Measurements from ENCODE around the gene ASB9. TPM values are rescaled to one million over a fixed set of nuclear protein-coding genes. Genes with fewer than 3 reads are reported as not detected.

The ASB9 gene, protein sequence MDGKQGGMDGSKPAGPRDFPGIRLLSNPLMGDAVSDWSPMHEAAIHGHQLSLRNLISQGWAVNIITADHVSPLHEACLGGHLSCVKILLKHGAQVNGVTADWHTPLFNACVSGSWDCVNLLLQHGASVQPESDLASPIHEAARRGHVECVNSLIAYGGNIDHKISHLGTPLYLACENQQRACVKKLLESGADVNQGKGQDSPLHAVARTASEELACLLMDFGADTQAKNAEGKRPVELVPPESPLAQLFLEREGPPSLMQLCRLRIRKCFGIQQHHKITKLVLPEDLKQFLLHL
- total RNA-seq (2014; rRNA removed; shearing (Covaris generic)) = 0.97 TPM in 1 of 2 replicates, not detected in the other
- polyA plus RNA-seq (2016; fragmentation: Nextera tagmentation; extraction: Ambion mirVana) = 0.43 TPM in 1 of 2 replicates, not detected in the other

DNA sequence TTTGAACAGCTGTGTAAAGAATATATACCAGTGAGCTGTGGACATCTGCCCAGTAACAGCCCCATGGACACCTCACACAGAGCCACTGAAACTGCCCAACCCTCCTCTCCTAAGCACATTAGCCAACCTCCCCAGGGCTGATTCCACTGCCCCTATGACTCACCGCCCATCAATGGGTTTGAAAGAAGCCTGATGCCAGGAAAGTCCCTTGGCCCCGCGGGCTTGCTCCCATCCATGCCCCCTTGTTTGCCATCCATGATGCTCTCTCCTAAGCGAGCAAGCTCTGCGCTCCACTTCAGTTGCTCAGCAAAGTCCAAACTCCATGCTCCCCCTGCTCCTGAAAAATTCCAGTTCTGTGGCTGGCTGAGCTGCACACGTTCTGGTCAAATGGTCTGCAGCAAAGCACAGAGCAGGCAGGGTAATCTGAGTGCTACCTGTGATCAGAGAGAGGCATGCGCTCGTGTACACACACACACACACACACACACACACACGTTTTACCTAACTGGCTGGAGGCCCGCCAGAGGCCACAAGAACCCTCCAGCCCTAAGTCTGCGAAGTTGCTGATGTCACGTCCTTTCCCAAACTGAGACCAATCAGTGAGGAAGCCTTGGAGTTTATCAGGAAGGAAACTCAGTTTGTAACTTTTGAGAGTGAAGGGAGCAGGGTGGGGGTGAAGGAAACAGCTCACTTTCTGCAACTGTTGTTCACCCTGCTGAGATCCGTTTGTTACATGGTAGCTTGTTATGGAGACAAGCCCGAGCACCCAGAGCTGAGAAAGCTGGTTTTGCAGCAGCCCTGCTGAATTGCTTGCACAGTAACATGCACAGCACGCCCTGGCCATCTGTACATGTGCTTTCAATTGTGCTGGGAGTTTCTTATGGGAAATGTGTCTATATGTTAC, at the start of gene ASB9:
Gene ASB9 (minus strand): TSS at position 466 of the 904 bp plus-strand sequence. CDS start 209 bp downstream, at position 257.
- H3K36me3 ChIP-seq (ENCODE audit: low read depth) = no peaks in the 10 kb centered on the region
- no peak within 1 kb of the TSS for H3K9ac ChIP-seq
- peak within 1 kb of the TSS; percentile 66 for H2AFZ ChIP-seq
- peak; percentile 74 for DNase-seq
- H3F3A ChIP-seq (ENCODE audit: insufficient read depth) = no peaks in the 10 kb centered on the region
- H3K4me2 ChIP-seq (ENCODE audit: unreplicated experiment) = peak within 1 kb of the TSS; percentile 61
- in situ Hi-C loops (cut with MboI) = no loop called here
- no peaks in the 10 kb centered on the region for H3K9me3 ChIP-seq (ENCODE audit: low read depth)
- no peaks in the 10 kb centered on the region for H3K9me2 ChIP-seq (ENCODE audit: insufficient read depth)
- H3K4me1 ChIP-seq (ENCODE audit: insufficient read depth) = 0 out of 2 replicates have a peak, but pooled peaks cover 3% of the 10 kb centered on the region
- TF ChIP-seq EZH2phosphoT487 (IDR thresholded peaks at IDR 0.05; ENCODE audit: insufficient read depth, low read depth) = no peak
- no peak for TF ChIP-seq EZH2 (IDR thresholded peaks at IDR 0.05; ENCODE audit: insufficient read depth, poor library complexity, severe bottlenecking)
- H3K4me3 ChIP-seq = peak within 1 kb of the TSS; percentile 55; the same call in 1 of the 2 replicates
- H3K27me3 ChIP-seq (replicated peaks; ENCODE audit: insufficient read depth) = no peaks in the 10 kb centered on the region
- no peaks in the 10 kb centered on the region for H3K79me2 ChIP-seq (ENCODE audit: insufficient read depth)
- no peak within 1 kb of the TSS for H3K27ac ChIP-seq
- WGBS, 2 experiments (ENCODE audit: low coverage in 1 of 2, low lambda C conversion rate in 2 of 2, missing lambda C conversion rate in 2 of 2) = 5 to 7% methylated on average over 10 to 15 of the region's 15 CpGs
- no peaks in the 10 kb centered on the region for H4K20me1 ChIP-seq (ENCODE audit: insufficient read depth)

DNA sequence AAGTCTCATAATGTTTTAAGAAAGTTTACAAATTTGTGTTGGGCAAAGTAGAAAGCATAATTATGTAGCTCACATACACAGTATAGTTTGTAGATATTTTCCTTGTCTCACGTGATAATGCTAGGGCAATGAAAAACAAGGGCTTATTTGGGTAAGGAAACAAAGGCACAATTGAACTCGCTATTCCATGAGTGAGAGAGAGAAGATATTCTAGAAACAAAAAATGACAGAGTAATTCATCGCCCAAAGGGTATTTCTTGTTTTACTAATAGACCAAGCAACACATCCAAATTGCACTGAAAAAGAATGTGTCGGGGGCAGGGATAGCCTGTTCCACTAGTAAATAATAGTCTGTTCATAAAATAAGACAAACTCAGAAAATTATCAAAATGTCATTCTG, 49.2 kb upstream of the ASB9 start:
- Histone ChIP-seq H3K27me3 (replicated peaks; ENCODE audit: insufficient read depth) (no peaks in the 10 kb centered on the region), H3K4me2 (ENCODE audit: unreplicated experiment) (no peak overlapping the region), H3K4me3 (no peak overlapping the region), H3F3A (ENCODE audit: insufficient read depth) (no peaks in the 10 kb centered on the region), H3K9ac (no peak overlapping the region), H3K4me1 (ENCODE audit: insufficient read depth) (no peaks in the 10 kb centered on the region), H3K36me3 (ENCODE audit: low read depth) (no peaks in the 10 kb centered on the region), H3K9me2 (ENCODE audit: insufficient read depth) (no peaks in the 10 kb centered on the region), H3K27ac (no peak overlapping the region), H3K79me2 (ENCODE audit: insufficient read depth) (no peaks in the 10 kb centered on the region), H4K20me1 (ENCODE audit: insufficient read depth) (no peaks in the 10 kb centered on the region), H3K9me3 (ENCODE audit: low read depth) (no peaks in the 10 kb centered on the region), H2AFZ (no peak overlapping the region)
- 93 to 97% methylated on average over 4 of the region's 4 CpGs for WGBS, 2 experiments (ENCODE audit: low coverage in 1 of 2, low lambda C conversion rate in 2 of 2, missing lambda C conversion rate in 2 of 2)
- no peak for TF ChIP-seq EZH2 (IDR thresholded peaks at IDR 0.05; ENCODE audit: insufficient read depth, poor library complexity, severe bottlenecking)
- TF ChIP-seq EZH2phosphoT487 (IDR thresholded peaks at IDR 0.05; ENCODE audit: insufficient read depth, low read depth) = no peak
- in situ Hi-C loops (cut with MboI) = no loop called here
- no peak for DNase-seq

DNA sequence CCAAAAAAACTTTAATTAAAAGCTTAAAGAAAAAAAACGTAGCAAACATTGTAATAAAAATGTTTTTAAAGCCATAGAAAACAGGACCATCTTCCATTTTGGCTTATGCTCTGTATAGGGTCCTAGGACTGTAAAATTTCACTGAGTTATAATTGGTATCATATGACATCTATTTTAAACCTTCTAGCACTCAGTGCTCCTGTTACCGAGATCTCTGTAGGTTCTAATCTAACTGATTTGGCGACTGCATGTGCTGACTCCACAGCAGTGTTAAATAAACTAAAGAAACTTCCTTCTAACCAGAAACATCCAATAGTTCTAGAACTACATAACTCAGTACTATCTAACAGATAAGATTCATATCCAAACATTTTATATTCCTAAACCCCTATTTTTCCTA, 45.6 kb upstream of the ASB9 start, which contains the start of gene ASB11:
Gene ASB11 (minus strand): TSS at position 132 of the 400 bp plus-strand sequence. CDS start 35 bp downstream, at position 97.
- Histone ChIP-seq H3F3A (ENCODE audit: insufficient read depth) (no peaks in the 10 kb centered on the region), H3K9me3 (ENCODE audit: low read depth) (no peaks in the 10 kb centered on the region), H4K20me1 (ENCODE audit: insufficient read depth) (no peaks in the 10 kb centered on the region), H3K36me3 (ENCODE audit: low read depth) (no peaks in the 10 kb centered on the region), H3K27ac (no peak within 1 kb of the TSS), H3K4me1 (ENCODE audit: insufficient read depth) (no peaks in the 10 kb centered on the region), H3K27me3 (replicated peaks; ENCODE audit: insufficient read depth) (no peaks in the 10 kb centered on the region), H3K9ac (no peak within 1 kb of the TSS), H2AFZ (no peak within 1 kb of the TSS), H3K9me2 (ENCODE audit: insufficient read depth) (no peaks in the 10 kb centered on the region), H3K4me3 (no peak within 1 kb of the TSS), H3K4me2 (ENCODE audit: unreplicated experiment) (no peak within 1 kb of the TSS), H3K79me2 (ENCODE audit: insufficient read depth) (no peaks in the 10 kb centered on the region)
- in situ Hi-C loops (cut with MboI) = no loop called here
- no peak for TF ChIP-seq EZH2 (IDR thresholded peaks at IDR 0.05; ENCODE audit: insufficient read depth, poor library complexity, severe bottlenecking)
- TF ChIP-seq EZH2phosphoT487 (IDR thresholded peaks at IDR 0.05; ENCODE audit: insufficient read depth, low read depth) = no peak
- WGBS, 2 experiments (ENCODE audit: low coverage in 1 of 2, low lambda C conversion rate in 2 of 2, missing lambda C conversion rate in 2 of 2) = 62 to 63% methylated on average over 3 of the region's 3 CpGs
- DNase-seq = no peak

DNA sequence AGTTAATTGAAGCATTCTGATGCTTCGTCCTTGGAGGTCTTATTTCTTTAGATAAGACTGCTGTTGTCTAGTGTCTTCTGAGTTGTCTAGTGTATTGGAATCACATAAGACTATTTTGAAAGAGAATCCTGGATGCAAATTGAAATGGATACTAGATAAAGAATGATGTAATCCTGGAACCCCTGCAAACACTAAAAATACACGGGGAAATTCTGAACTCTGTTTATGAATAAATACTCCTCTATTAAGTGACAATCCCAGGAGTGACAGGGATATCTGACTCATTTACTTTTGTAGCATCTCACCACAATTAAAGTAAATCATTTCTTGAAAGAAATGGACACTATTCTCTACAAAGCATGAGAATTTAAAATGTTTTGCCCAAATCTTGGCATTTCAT, 44.6 kb upstream of the ASB9 start:
- WGBS, 2 experiments (ENCODE audit: low coverage in 1 of 2, low lambda C conversion rate in 2 of 2, missing lambda C conversion rate in 2 of 2) = 9% methylated on average over 2 of the region's 2 CpGs

More for the DNA sequence above, 44.6 kb upstream of the ASB9 start:
- Histone ChIP-seq H3K9me3 (ENCODE audit: low read depth) (no peaks in the 10 kb centered on the region), H2AFZ (no peak overlapping the region), H3K79me2 (ENCODE audit: insufficient read depth) (no peaks in the 10 kb centered on the region), H3K36me3 (ENCODE audit: low read depth) (no peaks in the 10 kb centered on the region), H3K9me2 (ENCODE audit: insufficient read depth) (no peaks in the 10 kb centered on the region), H3K4me3 (no peak overlapping the region), H3K27me3 (replicated peaks; ENCODE audit: insufficient read depth) (no peaks in the 10 kb centered on the region), H3K27ac (no peak overlapping the region), H3K4me1 (ENCODE audit: insufficient read depth) (no peaks in the 10 kb centered on the region), H3K4me2 (ENCODE audit: unreplicated experiment) (no peak overlapping the region), H4K20me1 (ENCODE audit: insufficient read depth) (no peaks in the 10 kb centered on the region), H3K9ac (no peak overlapping the region), H3F3A (ENCODE audit: insufficient read depth) (no peaks in the 10 kb centered on the region)
- TF ChIP-seq EZH2 (IDR thresholded peaks at IDR 0.05; ENCODE audit: insufficient read depth, poor library complexity, severe bottlenecking) (no peak), EZH2phosphoT487 (IDR thresholded peaks at IDR 0.05; ENCODE audit: insufficient read depth, low read depth) (no peak)
- in situ Hi-C loops (cut with MboI) = no loop called here
- no peak for DNase-seq
